Left colon (tissue), 2 donors: ENCODE results near the gene IGSF6. TPM values are rescaled to one million over a fixed set of nuclear protein-coding genes. Genes with fewer than 3 reads are reported as not detected.
A peak's percentile ranks its signal among the peaks of the same experiment; 100 is the strongest.
"Not testable (repeated sequence)": the region's sequence is repeated elsewhere in the genome, so short reads cannot be mapped to it uniquely, and the experiment has no call there.

Experiments used
- ATAC-seq: fragments of 200-7000 bp; cut with Tn5 transposase; one replicate; pipeline ENCODE4 v1.9.1; 2020; ENCODE audit warnings: mild to moderate bottlenecking, moderate library complexity
- DNase-seq, 2 donors: peaks; one replicate each; pipeline ENCODE4 v3.0.0-alpha.2; 2020
- intact Hi-C, 2 donors: fragments of 100-400 bp; cut with DNase I in 1 of 2; cut with micrococcal nuclease in 1 of 2; formaldehyde crosslinking; loops; one replicate each; pipeline versions ENCODE4 v1.11.2 to v1.14.0; 2022; cut with DNase I, micrococcal nuclease
- total RNA-seq, 2 donors: library from RNA; stranded (reverse); fragmentation: NEBNext Ultra II Directional; extraction: Animal tissue kit (Norgen Biotek cat#: 25700); gene quantifications; one replicate each; pipeline ENCODE4 v1.2.1, GENCODE V29; 2021
- donor health status: DM: no; HTN: no; CAD: no.
- donor health status: DM: yes; HTN: yes; CAD: no.

Gene IGSF6
- total RNA-seq, 2 donors from 2014 or later, result 1.1 to 5.2 TPM

DNA sequence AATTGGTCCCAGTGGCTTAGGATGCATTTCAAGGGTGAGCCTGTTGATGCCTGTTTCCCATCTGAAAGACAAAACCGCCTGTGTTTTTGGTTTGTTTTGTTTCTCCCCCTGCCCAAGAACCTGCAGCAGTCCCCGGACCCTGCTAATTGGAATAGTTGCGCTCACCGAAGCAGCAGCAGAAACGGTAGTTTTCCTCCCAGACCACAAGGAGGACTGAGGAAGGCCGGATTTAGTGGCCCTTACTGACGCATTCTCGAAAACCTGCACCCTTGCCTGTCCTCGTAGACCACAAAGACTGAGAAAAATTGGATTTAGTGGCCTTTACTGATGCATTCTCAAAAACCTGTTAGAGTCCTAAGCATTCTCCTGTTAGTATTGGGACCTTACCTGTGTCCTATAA lies 16.7 kb downstream of the IGSF6 start:
- ATAC-seq, intact Hi-C loops, DNase-seq: not testable (repeated sequence)

DNA sequence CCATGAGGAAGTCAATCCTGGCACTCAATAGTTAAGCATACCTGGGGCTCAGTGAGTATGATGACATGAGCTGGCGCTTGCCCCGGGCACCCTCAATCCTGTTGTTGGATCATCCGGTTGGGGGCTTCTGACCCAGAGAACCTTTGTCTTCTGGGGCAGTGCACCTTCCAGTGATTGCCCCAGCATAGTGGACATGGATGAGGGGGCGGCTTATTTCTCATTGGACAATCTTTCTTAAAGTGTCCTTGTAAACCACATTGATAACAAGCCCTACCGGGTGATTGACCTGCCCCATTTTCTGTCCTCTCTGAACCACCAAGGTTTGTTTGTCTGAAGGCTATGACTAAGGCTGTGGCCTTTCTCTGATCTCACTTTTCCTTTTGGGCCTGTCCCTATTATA lies 18.2 kb downstream of the IGSF6 start:
- ATAC-seq, result no peak
- DNase-seq, result no peak
- intact Hi-C loops, result no loop called here

DNA sequence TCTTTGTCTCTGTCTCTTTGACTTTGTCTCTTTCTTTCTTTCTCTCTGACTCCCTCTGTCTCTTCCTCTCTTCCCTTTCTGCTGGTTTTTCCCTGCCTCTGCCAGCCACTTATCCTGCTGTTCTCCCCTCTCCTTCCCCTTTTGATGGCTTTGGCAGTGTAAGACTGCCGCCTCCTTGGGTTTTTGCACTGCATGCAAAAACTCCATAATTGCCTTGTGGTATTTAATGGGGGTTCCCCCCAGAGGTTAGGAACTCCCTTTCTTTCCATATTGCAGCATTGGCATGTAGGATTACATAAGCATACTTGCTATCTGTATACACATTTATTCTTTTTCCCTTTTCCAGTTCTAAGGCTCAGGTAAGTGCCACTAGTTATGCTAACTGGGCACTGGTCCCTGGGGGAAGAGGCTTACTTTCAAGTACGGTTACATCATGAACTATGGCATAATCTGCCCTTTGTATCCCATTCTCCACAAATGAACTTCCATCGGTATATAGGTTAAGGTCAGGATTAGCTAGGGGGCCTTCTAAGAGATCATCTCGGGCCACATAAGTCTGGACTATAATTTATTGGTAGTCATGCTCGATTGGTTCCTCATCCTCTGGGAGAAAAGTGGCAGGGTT lies 20.3 kb downstream of the IGSF6 start:
- DNase-seq, ATAC-seq, intact Hi-C loops: not testable (repeated sequence)

DNA sequence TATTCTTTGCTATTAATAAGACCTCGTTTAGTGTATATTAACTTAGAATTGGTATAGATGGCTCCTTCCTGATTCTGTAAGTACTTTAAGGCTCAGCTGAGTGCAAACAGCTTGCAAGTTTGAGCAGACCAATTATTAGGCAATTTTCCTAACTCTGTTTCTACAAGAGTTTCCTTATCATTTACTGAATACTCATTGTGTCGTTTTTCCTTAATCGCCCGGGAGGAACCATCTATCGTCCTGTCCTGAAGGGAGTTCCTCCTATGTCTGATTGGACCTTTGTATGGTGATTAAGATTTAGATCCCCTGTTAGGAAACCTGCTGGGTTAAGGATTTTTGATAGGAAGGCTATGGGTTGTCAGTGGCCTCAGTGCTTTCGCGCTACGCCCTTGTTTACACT lies 21.0 kb downstream of the IGSF6 start:
- DNase-seq, ATAC-seq, intact Hi-C loops: not testable (repeated sequence)

DNA sequence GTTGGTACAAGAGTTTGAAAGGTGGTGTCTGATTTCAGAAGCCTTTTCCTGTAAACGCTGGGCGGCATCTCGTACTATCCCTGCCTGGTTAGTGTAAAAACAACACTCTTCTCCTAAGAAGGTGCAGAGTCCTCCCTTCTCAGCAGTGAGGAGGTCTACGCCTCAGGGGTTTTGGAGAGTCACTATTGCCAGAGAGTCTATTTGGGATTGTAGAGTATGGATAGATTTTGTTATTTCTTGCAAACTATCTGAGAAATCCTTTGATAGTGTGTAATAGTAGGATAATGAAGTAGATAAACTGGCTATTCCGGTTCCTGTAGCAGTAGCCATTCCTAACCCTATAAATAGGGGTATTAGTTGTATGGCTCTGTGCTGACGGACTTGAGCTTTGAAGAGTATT lies 21.5 kb downstream of the IGSF6 start:
- ATAC-seq, DNase-seq, intact Hi-C loops: not testable (repeated sequence)

DNA sequence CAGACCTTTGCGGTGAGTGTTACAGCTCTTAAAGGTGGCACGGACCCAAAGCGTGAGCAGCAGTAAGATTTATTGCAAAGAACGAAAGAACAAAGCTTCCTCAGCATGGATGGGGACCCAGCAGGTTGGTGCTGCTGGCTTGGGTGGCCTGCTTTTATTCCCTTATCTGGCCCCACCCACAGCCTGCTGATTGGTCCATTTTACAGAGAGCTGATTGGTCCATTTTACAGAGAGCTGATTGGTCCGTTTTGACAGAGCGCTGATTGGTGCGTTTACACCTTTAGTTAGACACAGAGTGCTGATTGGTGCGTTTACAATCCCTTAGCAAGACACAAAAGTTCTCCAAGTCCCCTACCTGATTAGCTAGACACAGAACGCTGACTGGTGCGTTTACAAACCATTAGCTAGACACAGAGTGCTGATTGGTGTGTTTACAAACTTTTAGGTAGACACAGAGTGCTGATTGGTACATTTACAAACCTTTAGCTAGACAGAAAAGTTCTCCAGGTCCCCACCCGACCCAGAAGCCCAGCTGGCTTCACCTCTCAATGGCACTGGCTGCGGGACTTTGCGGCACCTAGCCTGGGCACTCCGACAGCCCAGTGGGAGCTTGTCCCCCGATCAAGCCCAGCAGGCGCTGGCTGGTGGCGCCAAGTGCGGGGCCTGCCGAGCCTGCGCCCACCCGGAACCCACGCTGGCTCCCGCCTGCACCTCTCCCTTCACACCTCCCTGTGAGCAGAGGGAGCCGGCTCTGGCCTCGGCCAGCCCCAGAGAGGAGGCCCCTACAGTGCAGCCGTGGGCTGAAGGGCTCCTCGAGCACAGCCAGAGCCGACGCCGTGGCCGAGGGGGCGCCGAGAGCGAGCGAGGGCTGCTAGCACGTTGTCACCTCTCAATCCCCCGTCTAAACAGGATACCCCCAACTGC lies 22.5 kb downstream of the IGSF6 start:
- DNase-seq, ATAC-seq, intact Hi-C loops: not testable (repeated sequence)

DNA sequence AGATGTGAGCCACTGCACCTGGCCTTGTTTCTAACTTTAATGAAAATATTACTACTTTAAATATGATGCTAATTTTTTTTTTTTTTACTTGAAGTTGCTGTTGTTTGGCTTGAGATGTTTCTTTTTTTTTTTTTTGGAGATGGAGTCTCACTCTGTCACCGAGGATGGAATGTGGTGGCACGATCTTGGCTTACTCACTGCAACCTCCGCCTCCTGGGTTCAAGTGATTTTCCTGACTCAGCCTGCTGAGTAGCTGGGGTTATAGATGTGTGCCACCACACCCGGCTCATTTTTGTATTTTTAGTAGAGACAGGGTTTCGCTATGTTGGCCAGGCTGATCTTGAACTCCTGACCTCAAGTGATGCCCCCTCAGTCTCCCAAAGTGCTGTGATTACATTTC lies 23.6 kb downstream of the IGSF6 start:
- ATAC-seq (no peak), DNase-seq (no peak)
- intact Hi-C loops, result no loop called here

DNA sequence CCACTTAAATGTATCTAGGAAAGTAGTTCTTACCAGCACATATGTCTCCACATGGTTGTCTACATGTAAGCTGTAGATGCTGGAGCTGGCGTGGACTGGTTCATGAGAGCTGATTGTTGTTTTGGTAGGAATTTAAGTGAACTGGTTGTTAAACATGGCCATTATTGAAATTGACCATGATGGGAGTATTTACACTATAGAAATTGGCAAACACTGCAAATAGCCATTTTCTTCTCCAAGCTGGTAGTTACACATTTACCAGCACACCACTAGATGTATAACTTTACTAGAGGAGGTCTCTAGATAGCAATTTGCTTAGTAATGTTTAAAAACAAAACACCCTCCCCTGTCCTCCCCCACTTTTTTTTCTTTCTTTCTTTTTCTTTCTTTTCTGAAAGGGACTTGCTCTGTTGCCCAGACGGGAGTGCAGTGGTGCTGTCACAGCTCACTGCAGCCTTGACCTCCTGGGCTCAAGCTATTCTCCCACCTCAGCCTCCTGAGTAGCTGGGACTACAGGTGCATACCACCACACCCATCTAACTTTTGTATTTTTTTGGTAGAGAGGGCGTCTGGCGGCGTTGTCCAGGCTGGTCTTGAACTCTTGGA lies 24.2 kb downstream of the IGSF6 start:
- intact Hi-C loops, result no loop called here
- no peak for ATAC-seq
- no peak for DNase-seq

DNA sequence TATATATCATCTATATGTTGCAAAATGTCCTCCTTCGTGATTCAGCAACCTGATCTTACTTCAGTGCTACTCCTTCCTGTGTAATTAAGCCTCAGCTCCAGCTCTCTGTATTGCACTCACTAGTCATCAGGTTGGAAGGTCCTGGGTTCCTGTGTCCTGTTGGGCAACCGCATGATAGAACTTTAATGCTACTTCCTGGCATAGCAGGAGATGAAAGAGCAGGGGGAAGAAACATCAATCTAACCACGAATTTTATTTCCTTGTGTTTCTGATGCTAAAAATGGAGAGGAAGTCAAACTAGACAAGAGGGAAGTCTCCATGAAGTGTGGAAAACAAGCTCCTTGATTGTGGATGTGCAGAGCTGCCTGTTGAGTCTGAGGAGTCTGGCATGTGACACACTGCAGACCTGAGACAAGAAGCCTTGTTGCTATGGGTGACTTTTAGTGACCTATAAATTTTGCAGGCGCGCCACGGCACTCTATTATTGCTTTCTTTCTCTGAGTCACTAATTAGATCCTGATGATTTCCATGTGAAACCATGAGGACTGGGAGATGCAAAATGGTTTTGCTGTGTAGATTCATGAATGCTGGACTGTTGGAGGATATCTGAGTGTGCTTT lies 25.6 kb downstream of the IGSF6 start:
- DNase-seq (peak in 1 of 2 donors; percentile 40), ATAC-seq (peak; percentile 80)
- intact Hi-C loops, result no loop called here

DNA sequence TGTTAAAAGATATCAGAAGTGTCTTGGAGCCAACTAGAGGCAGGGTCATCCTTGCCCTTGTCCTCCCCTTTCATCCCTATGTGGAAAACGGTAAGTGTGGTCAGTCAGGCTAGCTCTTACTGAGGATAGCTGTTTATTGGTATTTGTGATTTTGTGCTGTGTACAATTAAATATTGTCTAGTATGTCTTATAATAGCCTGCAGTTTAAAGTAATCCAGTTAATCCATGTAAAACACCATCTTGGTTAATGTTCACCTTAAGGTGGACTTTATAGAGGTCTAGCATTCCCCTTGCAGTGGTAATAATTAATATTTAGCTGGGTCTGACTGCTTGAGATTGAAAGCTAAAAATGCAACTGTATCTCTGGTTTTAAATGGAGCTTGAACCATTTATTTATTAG lies 27.4 kb downstream of the IGSF6 start:
- intact Hi-C loops, result no loop called here
- DNase-seq (no peak), ATAC-seq (no peak)

DNA sequence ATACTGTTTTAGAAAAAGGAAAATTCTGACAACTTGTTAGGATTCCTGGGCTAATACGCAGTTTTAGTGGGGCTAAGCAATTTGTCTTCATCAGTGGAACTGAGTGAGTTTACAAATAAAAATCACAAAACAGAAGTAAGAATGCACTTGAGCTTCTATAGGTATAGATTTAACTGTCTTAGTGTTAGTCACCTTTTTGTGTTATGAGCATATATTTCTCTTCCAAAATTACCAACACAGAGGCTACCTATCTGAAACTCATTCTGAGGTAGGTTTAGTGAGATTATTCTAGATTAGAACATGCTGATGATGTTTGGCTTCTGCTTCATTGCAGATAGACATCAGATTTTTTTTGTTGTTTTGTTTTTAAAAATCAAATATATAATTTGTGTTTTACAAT lies 29.9 kb downstream of the IGSF6 start:
- DNase-seq, result no peak
- ATAC-seq, result no peak
- intact Hi-C loops, result no loop called here

DNA sequence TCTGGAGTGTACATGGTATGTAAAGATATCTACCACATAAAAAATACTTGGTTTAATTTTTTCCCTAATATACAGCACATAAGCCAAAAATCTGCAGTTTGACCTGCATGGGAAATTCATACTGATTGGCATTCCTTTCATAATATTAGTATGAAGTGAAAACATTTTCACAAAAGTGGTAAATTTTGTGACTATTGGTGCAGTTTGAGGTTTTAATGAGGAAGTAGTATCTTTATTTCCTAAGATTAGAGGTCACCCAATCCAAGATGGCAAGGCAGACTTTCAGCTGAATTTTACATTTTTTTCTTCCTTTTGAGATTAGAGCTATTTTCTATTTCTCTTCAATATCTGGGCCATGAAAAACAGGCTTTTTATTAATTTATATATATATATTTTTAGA lies 31.8 kb downstream of the IGSF6 start:
- no peak for ATAC-seq

DNA sequence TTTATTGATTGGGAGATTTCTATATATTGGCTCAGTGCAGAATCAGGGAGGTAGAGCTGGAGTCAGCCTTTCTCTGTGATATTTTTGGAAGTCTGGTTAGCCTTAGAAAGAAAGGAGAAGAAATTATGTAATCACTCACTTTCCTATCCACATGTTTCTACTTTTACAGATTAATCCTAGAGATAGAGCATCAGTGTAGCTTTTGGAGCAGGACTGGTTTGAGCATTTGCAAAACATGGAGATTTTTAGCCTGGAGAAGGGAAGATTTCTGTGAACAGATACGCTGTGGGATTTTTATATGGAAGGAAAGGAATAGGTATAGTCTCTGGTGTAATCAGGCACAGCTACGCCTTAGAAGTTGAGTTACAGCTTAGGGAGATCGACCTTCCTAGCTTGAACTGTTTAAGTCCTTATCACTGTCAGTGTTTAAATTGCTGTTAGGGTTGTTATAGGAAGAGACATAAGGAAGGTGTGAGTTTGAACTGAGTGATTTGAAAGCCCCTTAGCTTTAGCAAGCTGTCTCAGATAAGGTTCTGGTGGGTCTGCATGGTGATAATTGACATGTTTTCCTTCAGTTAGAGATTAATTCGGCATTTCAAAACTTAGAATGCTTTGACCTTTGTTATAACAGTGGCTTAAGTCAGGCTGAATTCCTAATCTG lies 32.5 kb downstream of the IGSF6 start:
- ATAC-seq (no peak), DNase-seq (no peak)
- intact Hi-C loops, result no loop called here

More for the DNA sequence above, 31.8 kb downstream of the IGSF6 start:
- no peak for DNase-seq
- intact Hi-C loops, result no loop called here

DNA sequence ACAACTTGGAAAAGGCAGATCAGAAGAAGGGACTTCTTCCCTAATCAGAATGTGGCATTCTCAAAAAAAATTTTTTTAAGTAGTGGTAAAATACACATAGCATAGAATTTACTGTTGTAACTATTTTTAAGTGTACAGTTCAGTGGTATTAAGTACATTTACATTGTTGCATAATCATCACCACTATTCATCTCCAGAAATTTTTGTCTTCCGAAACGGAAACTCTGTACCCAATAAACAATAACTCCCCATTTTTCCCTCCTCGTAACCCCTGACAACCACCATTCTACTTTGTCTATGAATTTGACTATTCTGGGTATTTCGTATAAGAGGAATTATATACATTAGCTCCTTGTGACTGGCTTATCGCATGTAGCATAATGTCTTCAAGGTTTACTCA lies 34.1 kb downstream of the IGSF6 start:
- ATAC-seq, result no peak

DNA sequence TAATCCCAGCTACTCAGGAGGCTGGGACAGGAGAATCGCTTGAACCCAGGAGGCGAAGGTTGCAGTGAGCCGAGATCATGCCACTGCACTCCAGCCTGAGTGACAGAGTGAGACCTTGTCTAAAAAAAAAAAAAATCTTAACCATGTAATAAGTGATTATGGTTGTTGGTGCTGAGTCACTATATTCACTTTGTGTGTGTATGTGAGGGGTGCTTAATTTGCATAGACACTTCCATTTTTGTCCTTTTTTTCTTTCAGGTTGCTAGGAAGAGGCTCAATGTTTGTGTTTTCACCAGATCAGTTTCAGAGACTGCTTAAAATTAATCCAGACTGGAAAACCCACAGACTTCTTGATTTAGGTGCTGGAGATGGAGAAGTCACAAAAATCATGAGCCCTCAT lies 34.8 kb downstream of the IGSF6 start:
- ATAC-seq, result no peak
- no peak for DNase-seq
- intact Hi-C loops, result no loop called here

More for the DNA sequence above, 34.1 kb downstream of the IGSF6 start:
- no peak for DNase-seq
- intact Hi-C loops, result no loop called here

DNA sequence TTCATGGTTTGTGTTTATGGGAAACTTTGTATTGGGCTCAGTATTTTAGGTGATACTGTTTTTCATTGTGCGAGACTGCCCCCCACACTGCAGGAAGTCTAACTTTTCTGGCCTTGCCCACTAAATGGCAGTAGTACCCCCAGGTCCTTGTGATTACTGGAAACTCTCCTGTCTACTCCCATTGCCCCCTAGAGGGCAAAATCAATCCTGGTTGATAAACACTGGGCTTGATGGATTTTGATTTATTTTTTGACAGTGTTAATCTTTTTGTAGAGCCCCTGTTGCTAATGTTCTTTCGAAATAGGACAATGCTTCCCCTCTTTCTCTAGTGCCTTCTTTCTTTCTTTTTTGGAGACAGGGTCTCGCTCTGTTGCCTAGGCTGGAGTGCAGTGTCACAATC lies 37.5 kb downstream of the IGSF6 start:
- DNase-seq, result no peak
- no peak for ATAC-seq
- intact Hi-C loops, result no loop called here

DNA sequence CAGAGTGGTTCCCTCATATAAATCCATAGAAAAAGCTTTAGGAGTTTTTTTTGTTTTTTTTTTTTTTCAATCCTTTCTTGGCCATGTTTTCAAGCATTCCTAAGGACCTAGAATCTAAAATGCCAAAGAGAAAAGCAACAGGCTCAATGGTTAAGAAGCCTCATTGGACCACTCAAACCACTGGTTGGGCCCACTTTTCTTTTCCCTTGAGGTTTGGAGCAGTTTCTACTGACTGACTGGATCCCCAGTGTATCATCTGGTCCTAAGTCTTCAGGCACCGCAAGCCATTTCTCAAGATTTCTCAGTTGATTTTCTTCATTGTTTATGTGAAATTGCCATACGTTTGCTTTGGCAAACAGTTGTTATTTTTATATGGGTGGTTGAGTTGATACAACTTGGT lies 38.6 kb downstream of the IGSF6 start:
- no peak for ATAC-seq
- no peak for DNase-seq
- intact Hi-C loops, result no loop called here

DNA sequence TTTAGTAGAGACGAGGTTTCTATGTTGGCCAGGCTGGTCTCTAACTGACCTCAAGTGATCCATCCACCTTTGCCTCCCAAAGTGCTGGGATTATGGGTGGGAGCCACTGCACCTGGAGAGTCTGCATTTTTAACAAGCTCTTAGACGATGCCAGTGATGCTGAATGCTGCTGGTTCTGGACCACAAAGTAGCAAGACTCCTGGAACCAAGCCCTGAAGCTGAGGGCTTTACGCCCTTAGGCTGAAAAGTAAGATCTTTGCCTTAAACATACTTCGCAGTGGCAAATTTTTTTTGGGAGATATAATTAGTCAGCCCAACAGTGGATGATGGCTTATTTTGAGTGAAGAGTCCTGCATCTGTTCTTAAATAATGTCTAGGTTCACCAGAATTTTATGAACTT lies 39.0 kb downstream of the IGSF6 start:
- ATAC-seq, result no peak
- no peak for DNase-seq
- intact Hi-C loops, result no loop called here
